IMR-90 (cell line): ENCODE results near the gene ABAT. TPM values are rescaled to one million over a fixed set of nuclear protein-coding genes. Genes with fewer than 3 reads are reported as not detected.

Experiments
- ATAC-seq: fragments of 200-7000 bp; cut with Tn5 transposase; 2 replicates; pipeline ENCODE4 v1.9.1; 2020; ENCODE audit warnings: low read depth, mild to moderate bottlenecking, moderate library complexity
- BruUV-seq: library from RNA; stranded (reverse); fragments of 400-500 nt; replicated peaks from 2 replicates; lab custom pipeline; 2021; lab: Mats Ljungman, UMichigan
- CTCF ChIA-PET: fragments of 300-600 bp; formaldehyde crosslinking; extraction: SDS; loops from one replicate; lab custom pipeline; 2021; ENCODE audit warnings: antibody characterized with exemption; lab: Yijun Ruan, JAX
- POLR2A ChIA-PET: fragments of 300-600 bp; sonication (Branson Sonifier 250); formaldehyde crosslinking; loops from one replicate; lab custom pipeline; 2022; ENCODE audit warnings: antibody characterized with exemption; ENCODE audit not compliant: unreplicated experiment; lab: Charles Lee
- DNase-seq: peaks from one replicate; pipeline ENCODE4 v3.0.0; 2013
- H2AFZ ChIP-seq: replicated peaks from 2 replicates; pipeline ENCODE3; 2013; ENCODE audit warnings: low read length, mild to moderate bottlenecking; ENCODE audit not compliant: poor library complexity
- H2AK5ac ChIP-seq: 2 replicates; pipeline ENCODE4 v1.6.1; 2013; ENCODE audit warnings: low read depth, low read length, inconsistent platforms
- H2AK9ac ChIP-seq: replicated peaks from 2 replicates; pipeline ENCODE3; 2013; ENCODE audit warnings: mild to moderate bottlenecking, low read depth, low read length, moderate library complexity; ENCODE audit not compliant: poor library complexity
- H2BK120ac ChIP-seq: 2 replicates; pipeline ENCODE4 v1.6.1; 2013; ENCODE audit warnings: low read depth, low read length, inconsistent platforms
- H2BK15ac ChIP-seq: 3 replicates; pipeline ENCODE4 v1.6.1; 2013; ENCODE audit warnings: low read depth, low read length, inconsistent platforms
- H2BK20ac ChIP-seq: 2 replicates; pipeline ENCODE4 v1.6.1; 2013; ENCODE audit warnings: low read depth, mild to moderate bottlenecking, inconsistent platforms, low read length, moderate library complexity
- H2BK5ac ChIP-seq: 2 replicates; pipeline ENCODE4 v1.6.1; 2013; ENCODE audit warnings: mild to moderate bottlenecking, low read depth, low read length, inconsistent platforms; ENCODE audit not compliant: poor library complexity, severe bottlenecking
- H3K14ac ChIP-seq: replicated peaks from 2 replicates; pipeline ENCODE4 v1.6.1; 2013; ENCODE audit warnings: low read depth, low read length, inconsistent platforms
- H3K18ac ChIP-seq: 2 replicates; pipeline ENCODE4 v1.6.1; 2013; ENCODE audit warnings: low read depth, low read length, control low read depth
- H3K23ac ChIP-seq: 2 replicates; pipeline ENCODE4 v1.6.1; 2013; ENCODE audit warnings: low read depth, low read length, inconsistent platforms
- H3K27ac ChIP-seq: 2 replicates; pipeline ENCODE4 v1.5.1; 2013; ENCODE audit warnings: mild to moderate bottlenecking, control low read depth, low read length; ENCODE audit not compliant: insufficient read depth
- H3K27me3 ChIP-seq: 2 replicates; pipeline ENCODE4 v1.6.1; 2013; ENCODE audit warnings: low read length; ENCODE audit not compliant: control insufficient read depth, insufficient read depth
- H3K36me3 ChIP-seq: 2 replicates; pipeline ENCODE4 v1.6.1; 2013; ENCODE audit warnings: low read length, mixed read lengths; ENCODE audit not compliant: control insufficient read depth, insufficient read depth
- H3K4ac ChIP-seq: 2 replicates; pipeline ENCODE4 v1.6.1; 2013; ENCODE audit warnings: low read depth, low read length, inconsistent platforms
- H3K4me1 ChIP-seq: 2 replicates; pipeline ENCODE4 v1.6.1; 2013; ENCODE audit warnings: low read length, mixed read lengths; ENCODE audit not compliant: control insufficient read depth, insufficient read depth
- H3K4me2 ChIP-seq: 2 replicates; pipeline ENCODE4 v1.6.1; 2013; ENCODE audit warnings: low read depth, mild to moderate bottlenecking, control low read depth, low read length, moderate library complexity
- H3K4me3 ChIP-seq: 2 replicates; pipeline ENCODE4 v1.5.1; 2013; ENCODE audit warnings: low read depth, mild to moderate bottlenecking, control low read depth, low read length, moderate library complexity; ENCODE audit not compliant: insufficient read depth
- H3K56ac ChIP-seq: 2 replicates; pipeline ENCODE4 v1.6.1; 2013; ENCODE audit warnings: low read length, inconsistent platforms; ENCODE audit not compliant: insufficient read depth; ENCODE audit errors: extremely low read depth
- H3K79me1 ChIP-seq, 2 experiments: 2 replicates each; pipeline ENCODE4 v1.6.1; 2013; ENCODE audit warnings: low read length in 2 of 2, inconsistent platforms in 1 of 2, low read depth in 1 of 2
- H3K9ac ChIP-seq: 2 replicates; pipeline ENCODE4 v1.6.1; 2013; ENCODE audit warnings: low read depth, low read length, control low read depth
- H3K9me1 ChIP-seq: 2 replicates; pipeline ENCODE4 v1.6.1; 2013; ENCODE audit warnings: low read length, inconsistent platforms; ENCODE audit not compliant: insufficient read depth
- H3K9me3 ChIP-seq: 2 replicates; pipeline ENCODE4 v1.6.1; 2013; ENCODE audit warnings: low read length; ENCODE audit not compliant: control insufficient read depth, insufficient read depth
- H4K20me1 ChIP-seq: 2 replicates; pipeline ENCODE4 v1.6.1; 2013; ENCODE audit warnings: low read length, inconsistent platforms; ENCODE audit not compliant: insufficient read depth
- H4K5ac ChIP-seq: 2 replicates; pipeline ENCODE4 v1.6.1; 2013; ENCODE audit warnings: mild to moderate bottlenecking, low read depth, low read length, control low read depth
- H4K8ac ChIP-seq, 2 experiments: 2 replicates each; pipeline ENCODE4 v1.6.1; 2013; ENCODE audit warnings: low read depth in 2 of 2, low read length in 2 of 2, control low read depth in 1 of 2, inconsistent platforms in 1 of 2
- H4K91ac ChIP-seq: 2 replicates; pipeline ENCODE4 v1.6.1; 2013; ENCODE audit warnings: low read depth, low read length, inconsistent platforms; ENCODE audit not compliant: insufficient read depth
- BHLHE40 ChIP-seq: fragments of 150-350 bp; IDR thresholded peaks from 2 replicates; pipeline ENCODE4 v1.6.1; 2016; ENCODE audit warnings: mild to moderate bottlenecking, low read depth, low read length
- CEBPB ChIP-seq: IDR thresholded peaks from 2 replicates; pipeline ENCODE4 v1.6.1; 2012; ENCODE audit warnings: low read depth, low read length, improper control_type of control experiment
- CHD1 ChIP-seq: IDR thresholded peaks from 2 replicates; pipeline ENCODE4 v1.6.1; 2012; ENCODE audit warnings: low read depth, low read length, improper control_type of control experiment
- FOS ChIP-seq: fragments of 150-350 bp; IDR thresholded peaks from 2 replicates; pipeline ENCODE4 v1.6.1; 2016; ENCODE audit warnings: low read depth, low read length
- MAFK ChIP-seq: IDR thresholded peaks from 2 replicates; pipeline ENCODE4 v1.6.1; 2012; ENCODE audit warnings: low read depth, low read length, improper control_type of control experiment
- MAZ ChIP-seq: IDR thresholded peaks from 2 replicates; pipeline ENCODE4 v1.6.1; 2012; ENCODE audit warnings: low read depth, mild to moderate bottlenecking, low read length, improper control_type of control experiment, moderate library complexity, borderline replicate concordance
- MXI1 ChIP-seq: IDR thresholded peaks from 2 replicates; pipeline ENCODE4 v1.6.1; 2012; ENCODE audit warnings: low read depth, mild to moderate bottlenecking, low read length, moderate library complexity, borderline replicate concordance
- NFE2L2 ChIP-seq: fragments of 150-350 bp; IDR thresholded peaks from 2 replicates; pipeline ENCODE4 v1.6.1; 2016; ENCODE audit warnings: low read depth, mild to moderate bottlenecking, low read length
- POLR2A ChIP-seq: IDR thresholded peaks from 2 replicates; pipeline ENCODE4 v1.6.1; 2012; ENCODE audit warnings: mild to moderate bottlenecking, low read depth, low read length
- RAD21 ChIP-seq: IDR thresholded peaks from 2 replicates; pipeline ENCODE4 v1.6.1; 2012; ENCODE audit warnings: low read length, improper control_type of control experiment
- RCOR1 ChIP-seq: IDR thresholded peaks from 2 replicates; pipeline ENCODE4 v1.6.1; 2012; ENCODE audit warnings: mild to moderate bottlenecking, low read length, improper control_type of control experiment; ENCODE audit not compliant: insufficient replicate concordance
- RFX5 ChIP-seq: IDR thresholded peaks from 2 replicates; pipeline ENCODE4 v1.8.0; 2012; ENCODE audit warnings: low read depth, mild to moderate bottlenecking, low read length, moderate library complexity
- SMC3 ChIP-seq: fragments of 150-350 bp; IDR thresholded peaks from 2 replicates; pipeline ENCODE4 v1.6.1; 2016; ENCODE audit warnings: low read depth, mild to moderate bottlenecking, antibody characterized with exemption, low read length, moderate library complexity
- WGBS, 2 experiments: methylation state at CpG; one replicate each; pipeline versions ENCODE4 v1.1.5 to v1.1.7; 2013; ENCODE audit warnings: missing lambda C conversion rate in 2 of 2; ENCODE audit not compliant: insufficient read length in 1 of 2; ENCODE audit errors: extremely low coverage in 2 of 2; 5-methylcytosine and 5-hydroxymethylcytosine counted together
- dilution Hi-C: fragments of 300-500 bp; cut with HindIII; formaldehyde crosslinking; loops from one replicate; pipeline ENCODE4 v1.14.3; 2018; ENCODE audit warnings: low sequenced_read_pairs; ENCODE audit not compliant: unreplicated experiment
- in situ Hi-C: fragments of 300-500 bp; cut with MboI; formaldehyde crosslinking; loops from 3 replicates; pipeline ENCODE4 v1.14.3; 2019; ENCODE audit warnings: low sequenced_read_pairs, inconsistent platforms, mixed read lengths
- intact Hi-C: fragments of 100-400 bp; cut with micrococcal nuclease; formaldehyde crosslinking; loops from 2 replicates; pipeline ENCODE4 v1.10.0; 2022
- polyA plus RNA-seq, 3 experiments: library from polyadenylated mRNA; depleted of rRNA; stranded (reverse); fragments of >200 nt; gene quantifications; 2 replicates each; pipeline ENCODE4 v1.2.3, GENCODE V29; 2012; ENCODE audit warnings: low replicate concordance in 1 of 3
- total RNA-seq: library from RNA; depleted of rRNA; stranded (reverse); fragments of >200 nt; gene quantifications from 2 replicates; pipeline ENCODE4 v1.2.3, GENCODE V29; 2012
- TF ChIP-seq, protein P1 (sequence below): fragments of 150-350 bp; IDR thresholded peaks from 2 replicates; pipeline ENCODE4 v1.6.1; 2016; ENCODE audit warnings: low read depth, mild to moderate bottlenecking, low read length, moderate library complexity, borderline replicate concordance
- TF ChIP-seq, protein P2 (sequence below): fragments of 150-350 bp; IDR thresholded peaks from 2 replicates; pipeline ENCODE4 v1.6.1; 2017; ENCODE audit warnings: mild to moderate bottlenecking, antibody characterized with exemption, low read length, low read depth
- TF ChIP-seq, protein P3 (sequence below): conservative IDR thresholded peaks from 2 replicates; pipeline ENCODE4 v1.5.1; 2012; ENCODE audit warnings: mild to moderate bottlenecking, low read depth, low read length, improper control_type of control experiment

ABAT gene
- total and polyA plus RNA-seq, 2 of the 4 experiments (the other 2 are of a cell fraction), result 4.5 to 6.9 TPM

DNA sequence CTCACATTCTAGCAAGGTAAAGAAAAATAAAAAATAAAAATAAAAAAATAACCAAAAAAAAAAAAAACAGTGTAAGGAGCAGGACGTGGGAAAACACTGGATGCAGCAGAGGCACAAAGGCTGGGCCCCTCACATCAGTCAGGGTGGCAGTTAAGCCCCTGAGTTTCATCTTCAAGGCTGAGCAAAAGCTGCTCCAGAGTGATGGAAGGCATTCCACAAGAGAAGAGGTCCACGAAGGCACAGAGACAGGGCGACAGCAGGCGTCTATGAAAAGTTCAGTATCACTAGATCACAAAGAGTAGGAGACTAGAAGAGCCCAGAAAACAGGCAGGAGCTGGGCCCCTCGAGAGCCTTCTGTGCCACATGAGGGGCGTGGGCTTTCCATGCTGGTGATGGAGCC is 111.0 kb downstream of the ABAT start:
- ATAC-seq (no peak), DNase-seq (no peak)
- peaks cover 1% of the 10 kb centered on the region for H3K27me3 ChIP-seq
- no peaks in the 10 kb centered on the region for H3K9me3 ChIP-seq
- no peak overlapping the region for H3K4me3 ChIP-seq
- H2BK5ac ChIP-seq, result no peak overlapping the region
- no peak overlapping the region for H3K56ac ChIP-seq
- H2AFZ ChIP-seq, result no peak overlapping the region
- H4K20me1 ChIP-seq, result no peaks in the 10 kb centered on the region
- no TSS peak for BruUV-seq
- no peak overlapping the region for H2AK5ac ChIP-seq
- dilution Hi-C loops, result no loop called here
- no peak overlapping the region for H3K9ac ChIP-seq
- H4K91ac ChIP-seq, result no peak overlapping the region
- H2AK9ac ChIP-seq, result no peak overlapping the region
- H3K4me2 ChIP-seq, result no peak overlapping the region
- POLR2A ChIA-PET, result interaction anchor here (0.8 kb wide), 1 partner anchor 13 kb away, joined by 5 read pairs; no protein-coding TSS in a partner anchor
- in situ Hi-C loops, result no loop called here
- no peak overlapping the region for H3K14ac ChIP-seq
- no peaks in the 10 kb centered on the region for H3K4me1 ChIP-seq
- TF ChIP-seq FOS (no peak), POLR2A (no peak), BHLHE40 (no peak), NFE2L2 (no peak), MXI1 (no peak), RCOR1 (no peak), RFX5 (no peak), CEBPB (no peak), MAFK (no peak), RAD21 (no peak), MAZ (no peak), SMC3 (no peak), CHD1 (no peak)
- TF ChIP-seq, protein P1, sequence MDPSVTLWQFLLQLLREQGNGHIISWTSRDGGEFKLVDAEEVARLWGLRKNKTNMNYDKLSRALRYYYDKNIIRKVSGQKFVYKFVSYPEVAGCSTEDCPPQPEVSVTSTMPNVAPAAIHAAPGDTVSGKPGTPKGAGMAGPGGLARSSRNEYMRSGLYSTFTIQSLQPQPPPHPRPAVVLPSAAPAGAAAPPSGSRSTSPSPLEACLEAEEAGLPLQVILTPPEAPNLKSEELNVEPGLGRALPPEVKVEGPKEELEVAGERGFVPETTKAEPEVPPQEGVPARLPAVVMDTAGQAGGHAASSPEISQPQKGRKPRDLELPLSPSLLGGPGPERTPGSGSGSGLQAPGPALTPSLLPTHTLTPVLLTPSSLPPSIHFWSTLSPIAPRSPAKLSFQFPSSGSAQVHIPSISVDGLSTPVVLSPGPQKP, result no peak
- TF ChIP-seq, protein P2, sequence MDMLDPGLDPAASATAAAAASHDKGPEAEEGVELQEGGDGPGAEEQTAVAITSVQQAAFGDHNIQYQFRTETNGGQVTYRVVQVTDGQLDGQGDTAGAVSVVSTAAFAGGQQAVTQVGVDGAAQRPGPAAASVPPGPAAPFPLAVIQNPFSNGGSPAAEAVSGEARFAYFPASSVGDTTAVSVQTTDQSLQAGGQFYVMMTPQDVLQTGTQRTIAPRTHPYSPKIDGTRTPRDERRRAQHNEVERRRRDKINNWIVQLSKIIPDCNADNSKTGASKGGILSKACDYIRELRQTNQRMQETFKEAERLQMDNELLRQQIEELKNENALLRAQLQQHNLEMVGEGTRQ, result no peak
- TF ChIP-seq, protein P3, sequence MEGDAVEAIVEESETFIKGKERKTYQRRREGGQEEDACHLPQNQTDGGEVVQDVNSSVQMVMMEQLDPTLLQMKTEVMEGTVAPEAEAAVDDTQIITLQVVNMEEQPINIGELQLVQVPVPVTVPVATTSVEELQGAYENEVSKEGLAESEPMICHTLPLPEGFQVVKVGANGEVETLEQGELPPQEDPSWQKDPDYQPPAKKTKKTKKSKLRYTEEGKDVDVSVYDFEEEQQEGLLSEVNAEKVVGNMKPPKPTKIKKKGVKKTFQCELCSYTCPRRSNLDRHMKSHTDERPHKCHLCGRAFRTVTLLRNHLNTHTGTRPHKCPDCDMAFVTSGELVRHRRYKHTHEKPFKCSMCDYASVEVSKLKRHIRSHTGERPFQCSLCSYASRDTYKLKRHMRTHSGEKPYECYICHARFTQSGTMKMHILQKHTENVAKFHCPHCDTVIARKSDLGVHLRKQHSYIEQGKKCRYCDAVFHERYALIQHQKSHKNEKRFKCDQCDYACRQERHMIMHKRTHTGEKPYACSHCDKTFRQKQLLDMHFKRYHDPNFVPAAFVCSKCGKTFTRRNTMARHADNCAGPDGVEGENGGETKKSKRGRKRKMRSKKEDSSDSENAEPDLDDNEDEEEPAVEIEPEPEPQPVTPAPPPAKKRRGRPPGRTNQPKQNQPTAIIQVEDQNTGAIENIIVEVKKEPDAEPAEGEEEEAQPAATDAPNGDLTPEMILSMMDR, result no peak
- H3K27ac ChIP-seq, result no peak overlapping the region
- H2BK15ac ChIP-seq, result no peak overlapping the region
- no peaks in the 10 kb centered on the region for H3K36me3 ChIP-seq
- H3K23ac ChIP-seq, result no peak overlapping the region
- H4K8ac ChIP-seq, result no peak overlapping the region
- WGBS, 2 experiments, result no CpG with 5 or more reads among the region's 6 CpGs
- H2BK20ac ChIP-seq, result no peak overlapping the region
- no peak overlapping the region for H4K5ac ChIP-seq
- no peak overlapping the region for H2BK120ac ChIP-seq
- H3K18ac ChIP-seq, result no peak overlapping the region
- H3K9me1 ChIP-seq, result 0 out of 2 replicates have a peak, but pooled peaks cover 3% of the 10 kb centered on the region
- no peaks in the 10 kb centered on the region for H3K79me1 ChIP-seq
- H3K4ac ChIP-seq, result no peak overlapping the region
- intact Hi-C loops, result no loop called here
- CTCF ChIA-PET, result no interaction called here
